Prostate gland (tissue), 2 donors: ENCODE measurements around the gene CASP9. TPM values are rescaled to one million over a fixed set of nuclear protein-coding genes. Genes with fewer than 3 reads are reported as not detected.

Source experiments
- DNase-seq: peaks from one replicate; pipeline ENCODE4 v3.0.0-alpha.2; 2019; ENCODE audit warnings: low spot score
- H3K27ac ChIP-seq, 2 donors: fragments of 200-600 bp; sonication (generic); 2 replicates each; pipeline ENCODE4 v1.5.1; 2017 to 2019
- H3K27me3 ChIP-seq: fragments of 200-600 bp; sonication (generic); replicated peaks from 2 replicates; pipeline ENCODE4 v1.5.1; 2019; ENCODE audit not compliant: insufficient read depth
- H3K36me3 ChIP-seq, 2 donors: fragments of 200-600 bp; sonication (generic); 1 replicate in 1 of 2; 2 replicates in 1 of 2; pipeline versions ENCODE4 v1.5.1 to v1.8.1; 2017 to 2019
- H3K4me1 ChIP-seq: fragments of 200-600 bp; sonication (generic); replicated peaks from 2 replicates; pipeline ENCODE4 v1.5.1; 2019
- H3K4me3 ChIP-seq, 2 donors: fragments of 200-600 bp; sonication (generic); 2 replicates each; pipeline ENCODE4 v1.5.1; 2017 to 2019
- H3K9me3 ChIP-seq: fragments of 200-600 bp; sonication (generic); 2 replicates; pipeline ENCODE4 v1.5.1; 2017
- POLR2A ChIP-seq: fragments of 450-650 bp; IDR thresholded peaks from one replicate; pipeline ENCODE4 v1.6.1; 2016; ENCODE audit warnings: antibody characterized with exemption, mild to moderate bottlenecking
- POLR2AphosphoS5 ChIP-seq: sonication (generic); formaldehyde crosslinking; IDR thresholded peaks from one replicate; pipeline ENCODE4 v1.6.1; 2017; ENCODE audit warnings: antibody characterized with exemption
- WGBS: methylation state at CpG from one replicate; pipeline ENCODE4 v1.1.5; 2018; 5-methylcytosine and 5-hydroxymethylcytosine counted together
- intact Hi-C: fragments of 100-400 bp; cut with DNase I; formaldehyde crosslinking; loops from one replicate; pipeline ENCODE4 v1.14.2; 2022
- total RNA-seq, 2 donors: library from RNA; depleted of rRNA; stranded (reverse); fragments of >200 nt; gene quantifications; one replicate each; pipeline ENCODE4 v1.1.0, GENCODE V29; 2016
- TF ChIP-seq, protein P1 (sequence below), 4 experiments: fragments of 200-600 bp in 2 of 4; fragments of 450-650 bp in 2 of 4; sonication (generic) in 2 of 4; IDR thresholded peaks; 1 replicate in 3 of 4; 2 replicates in 1 of 4; pipeline ENCODE4 v1.5.1; 2016 to 2019; ENCODE audit warnings: antibody characterized with exemption in 4 of 4, mild to moderate bottlenecking in 2 of 4, moderate library complexity in 2 of 4

The CASP9 gene
- total RNA-seq, 2 donors from 2014 or later: 22.2 to 46.1 TPM

- Histone ChIP-seq H3K36me3 (no peaks in the 10 kb centered on the region), H3K4me1 (no peaks in the 10 kb centered on the region), H3K27ac (no peak overlapping the region), H3K9me3 (no peaks in the 10 kb centered on the region), H3K27me3 (no peaks in the 10 kb centered on the region), H3K4me3 (no peak overlapping the region)
- TF ChIP-seq POLR2A: no peak
- TF ChIP-seq, protein P1, sequence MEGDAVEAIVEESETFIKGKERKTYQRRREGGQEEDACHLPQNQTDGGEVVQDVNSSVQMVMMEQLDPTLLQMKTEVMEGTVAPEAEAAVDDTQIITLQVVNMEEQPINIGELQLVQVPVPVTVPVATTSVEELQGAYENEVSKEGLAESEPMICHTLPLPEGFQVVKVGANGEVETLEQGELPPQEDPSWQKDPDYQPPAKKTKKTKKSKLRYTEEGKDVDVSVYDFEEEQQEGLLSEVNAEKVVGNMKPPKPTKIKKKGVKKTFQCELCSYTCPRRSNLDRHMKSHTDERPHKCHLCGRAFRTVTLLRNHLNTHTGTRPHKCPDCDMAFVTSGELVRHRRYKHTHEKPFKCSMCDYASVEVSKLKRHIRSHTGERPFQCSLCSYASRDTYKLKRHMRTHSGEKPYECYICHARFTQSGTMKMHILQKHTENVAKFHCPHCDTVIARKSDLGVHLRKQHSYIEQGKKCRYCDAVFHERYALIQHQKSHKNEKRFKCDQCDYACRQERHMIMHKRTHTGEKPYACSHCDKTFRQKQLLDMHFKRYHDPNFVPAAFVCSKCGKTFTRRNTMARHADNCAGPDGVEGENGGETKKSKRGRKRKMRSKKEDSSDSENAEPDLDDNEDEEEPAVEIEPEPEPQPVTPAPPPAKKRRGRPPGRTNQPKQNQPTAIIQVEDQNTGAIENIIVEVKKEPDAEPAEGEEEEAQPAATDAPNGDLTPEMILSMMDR (IDR thresholded peaks at IDR 0.05): no peak
- no peak for TF ChIP-seq POLR2AphosphoS5
- 76% methylated on average over 10 of the region's 10 CpGs for WGBS
- DNase-seq: no peak
- intact Hi-C loops: no loop called here
Observed at GRCh38 chr1:15452866-15453571, 71.0 kb downstream of the CASP9 start.

GRCh38 chr1:15452216-15452615, 71.8 kb downstream of the CASP9 start:
- no peaks in the 10 kb centered on the region for H3K9me3 ChIP-seq
- H3K4me3 ChIP-seq: no peak overlapping the region
- no peak for DNase-seq
- H3K27me3 ChIP-seq: no peaks in the 10 kb centered on the region
- no peak overlapping the region for H3K27ac ChIP-seq
- TF ChIP-seq POLR2AphosphoS5: no peak
- TF ChIP-seq, protein P1 (IDR thresholded peaks at IDR 0.05): no peak
- no peak for TF ChIP-seq POLR2A
- no peaks in the 10 kb centered on the region for H3K4me1 ChIP-seq
- intact Hi-C loops: no loop called here
- no peaks in the 10 kb centered on the region for H3K36me3 ChIP-seq
- WGBS: 86% methylated on average over 1 of the region's 1 CpG

DNA sequence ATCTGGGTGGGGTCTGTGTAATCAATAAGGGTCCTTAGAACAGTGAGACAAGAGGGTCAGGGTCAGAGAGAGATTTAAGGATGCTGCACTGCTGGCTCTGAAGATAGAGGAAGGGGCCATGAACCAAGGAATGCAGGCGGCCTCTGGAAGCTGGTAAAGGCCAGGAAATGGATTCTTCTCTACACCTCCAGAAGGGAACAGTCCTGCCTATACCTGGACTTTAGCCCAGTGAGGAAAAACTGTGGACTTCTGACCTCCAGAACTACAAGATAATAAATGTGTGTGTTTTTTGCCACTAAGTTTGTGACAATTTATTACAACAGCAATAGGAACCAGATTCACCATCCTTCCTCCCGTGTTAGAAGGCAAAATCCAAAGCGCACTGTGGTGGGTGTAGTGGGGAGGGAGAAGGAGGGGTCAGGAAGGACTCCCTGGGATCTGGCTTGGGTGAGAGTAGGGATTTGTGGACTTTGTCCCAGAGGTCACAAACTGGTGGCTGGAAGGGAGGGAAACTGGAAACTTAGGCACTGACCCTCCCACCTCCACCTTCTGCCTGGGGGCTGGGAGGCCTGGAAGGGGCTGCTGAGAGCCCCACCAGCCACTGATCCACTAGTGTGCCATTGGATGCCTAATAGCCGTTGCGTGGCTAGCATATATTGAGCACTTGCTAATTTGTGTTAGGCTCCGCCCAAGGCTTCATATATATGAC, 72.8 kb downstream of the CASP9 start:
- WGBS: 95% methylated on average over 6 of the region's 6 CpGs
- no peak for TF ChIP-seq POLR2A
- no peak overlapping the region for H3K27ac ChIP-seq
- intact Hi-C loops: no loop called here
- H3K36me3 ChIP-seq: no peaks in the 10 kb centered on the region
- no peaks in the 10 kb centered on the region for H3K27me3 ChIP-seq
- no peaks in the 10 kb centered on the region for H3K9me3 ChIP-seq
- DNase-seq: no peak
- H3K4me3 ChIP-seq: no peak overlapping the region
- no peaks in the 10 kb centered on the region for H3K4me1 ChIP-seq

DNA sequence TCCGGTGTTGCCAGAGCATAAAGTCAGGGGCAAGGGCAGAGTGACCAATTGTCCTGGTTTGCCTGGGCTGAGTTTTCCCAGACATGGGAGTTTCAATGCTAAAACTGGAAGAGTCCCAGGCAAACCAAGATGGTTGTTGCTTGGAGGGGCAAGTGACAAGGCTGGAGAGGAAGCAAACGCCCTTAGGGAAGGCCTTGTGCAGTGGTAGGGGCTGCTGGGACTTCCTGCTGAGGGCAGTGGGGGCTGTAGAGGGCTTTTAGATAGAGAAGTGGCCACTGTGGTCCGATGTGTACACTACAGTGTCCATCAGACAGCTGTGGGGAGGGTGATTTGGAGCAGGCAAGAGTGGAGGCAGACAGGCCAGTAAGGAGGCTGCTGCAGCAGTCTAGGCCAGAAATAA, 74.4 kb downstream of the CASP9 start:
- DNase-seq: no peak
- H3K4me3 ChIP-seq: no peak overlapping the region
- H3K27ac ChIP-seq: no peak overlapping the region
- H3K9me3 ChIP-seq: no peaks in the 10 kb centered on the region
- no peaks in the 10 kb centered on the region for H3K36me3 ChIP-seq
- no peaks in the 10 kb centered on the region for H3K4me1 ChIP-seq
- intact Hi-C loops: no loop called here
- no peaks in the 10 kb centered on the region for H3K27me3 ChIP-seq
- TF ChIP-seq POLR2A: no peak
- TF ChIP-seq, protein P1 (IDR thresholded peaks at IDR 0.05): no peak
- no peak for TF ChIP-seq POLR2AphosphoS5
- 87% methylated on average over 3 of the region's 3 CpGs for WGBS

DNA sequence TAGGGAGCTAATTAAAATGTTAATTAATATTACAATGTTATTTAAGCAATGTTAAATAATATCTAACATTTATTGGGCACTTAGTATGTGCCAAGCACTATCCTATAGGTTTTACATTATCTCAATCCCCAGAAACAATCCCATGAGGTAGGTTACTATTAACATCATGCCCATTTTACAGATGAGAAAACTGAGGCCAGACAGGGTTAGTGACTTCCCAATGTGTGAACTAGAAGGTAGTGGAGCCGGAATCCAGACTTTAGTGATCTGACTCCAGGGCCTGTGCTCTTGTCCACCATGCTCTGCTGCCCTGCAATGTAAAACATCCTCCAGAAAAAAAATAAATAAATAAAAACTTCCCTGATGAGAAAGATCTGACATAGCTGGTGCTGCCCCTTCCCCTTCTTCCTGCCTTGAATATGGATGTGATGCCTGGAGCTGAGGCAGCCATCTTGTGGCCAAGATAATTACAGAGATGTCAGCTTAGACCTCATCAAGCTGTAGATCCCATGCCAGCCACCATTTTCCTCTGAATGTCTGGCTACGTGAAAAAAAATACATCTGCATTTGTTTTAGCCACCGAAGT, 75.0 kb downstream of the CASP9 start:
- TF ChIP-seq, protein P1 (IDR thresholded peaks at IDR 0.05): no peak
- no peak for TF ChIP-seq POLR2AphosphoS5
- no peak for TF ChIP-seq POLR2A
- DNase-seq: no peak
- H3K27ac ChIP-seq: no peak overlapping the region
- H3K4me3 ChIP-seq: no peak overlapping the region
- H3K4me1 ChIP-seq: no peaks in the 10 kb centered on the region
- intact Hi-C loops: no loop called here
- 89% methylated on average over 3 of the region's 3 CpGs for WGBS
- no peaks in the 10 kb centered on the region for H3K9me3 ChIP-seq
- H3K36me3 ChIP-seq: no peaks in the 10 kb centered on the region
- H3K27me3 ChIP-seq: no peaks in the 10 kb centered on the region
